Left ventricle myocardium inferior (tissue), 1 donor: ENCODE measurements around the gene SOAT2. TPM values are rescaled to one million over a fixed set of nuclear protein-coding genes. Genes with fewer than 3 reads are reported as not detected.

Experiments
- DNase-seq: peaks from one replicate; pipeline ENCODE4 v3.0.0-alpha.2; 2020
- H3K27ac ChIP-seq: fragments of 200-600 bp; replicated peaks from 2 replicates; pipeline ENCODE4 v1.8.0; 2021
- H3K27me3 ChIP-seq: fragments of 200-600 bp; 2 replicates; pipeline ENCODE4 v1.8.0; 2021; ENCODE audit warnings: low read depth
- H3K36me3 ChIP-seq: fragments of 200-600 bp; 2 replicates; pipeline ENCODE4 v1.8.0; 2021
- H3K4me1 ChIP-seq: fragments of 200-600 bp; 2 replicates; pipeline ENCODE4 v1.8.0; 2021
- H3K4me3 ChIP-seq: fragments of 200-600 bp; 2 replicates; pipeline ENCODE4 v1.8.0; 2021; ENCODE audit warnings: mild to moderate bottlenecking, moderate library complexity
- H3K9me3 ChIP-seq: fragments of 200-600 bp; replicated peaks from 2 replicates; pipeline ENCODE4 v1.8.0; 2021
- intact Hi-C: fragments of 100-400 bp; cut with micrococcal nuclease; formaldehyde crosslinking; loops from one replicate; pipeline ENCODE4 v1.11.0; 2022
- total RNA-seq: library from RNA; stranded (reverse); fragmentation: NEBNext Ultra II Directional; extraction: Animal tissue kit (Norgen Biotek cat#: 25700); gene quantifications from one replicate; pipeline ENCODE4 v1.2.1, GENCODE V29; 2021
- TF ChIP-seq, protein P1 (sequence below): fragments of 200-600 bp; IDR thresholded peaks from 2 replicates; pipeline ENCODE4 v1.8.0; 2021; ENCODE audit warnings: antibody characterized with exemption, mild to moderate bottlenecking, borderline replicate concordance
- donor health status: DM: no; HTN: yes; CAD: no; lungs with severe emphysema.

SOAT2 gene
- total RNA-seq, 1 donor from 2014 or later: not detected

DNA sequence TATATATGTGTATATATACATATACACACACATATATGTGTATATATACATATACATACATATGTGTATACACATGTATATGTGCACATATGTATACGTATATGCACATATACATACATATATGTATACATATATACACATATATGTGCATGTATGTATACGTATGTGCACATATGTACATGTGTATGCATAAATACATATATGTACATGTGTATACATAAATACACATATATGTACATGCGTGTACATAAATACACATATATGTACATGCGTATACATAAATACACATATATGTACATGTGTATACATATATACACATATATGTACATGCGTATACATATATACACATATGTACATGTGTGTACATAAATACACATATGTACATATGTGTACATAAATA lies 43.9 kb downstream of the SOAT2 start:
- Histone ChIP-seq H3K27me3 (no peaks in the 10 kb centered on the region), H3K27ac (no peak overlapping the region), H3K4me1 (no peaks in the 10 kb centered on the region), H3K9me3 (no peaks in the 10 kb centered on the region), H3K36me3 (no peaks in the 10 kb centered on the region), H3K4me3 (no peak overlapping the region)
- DNase-seq: no peak
- TF ChIP-seq, protein P1, sequence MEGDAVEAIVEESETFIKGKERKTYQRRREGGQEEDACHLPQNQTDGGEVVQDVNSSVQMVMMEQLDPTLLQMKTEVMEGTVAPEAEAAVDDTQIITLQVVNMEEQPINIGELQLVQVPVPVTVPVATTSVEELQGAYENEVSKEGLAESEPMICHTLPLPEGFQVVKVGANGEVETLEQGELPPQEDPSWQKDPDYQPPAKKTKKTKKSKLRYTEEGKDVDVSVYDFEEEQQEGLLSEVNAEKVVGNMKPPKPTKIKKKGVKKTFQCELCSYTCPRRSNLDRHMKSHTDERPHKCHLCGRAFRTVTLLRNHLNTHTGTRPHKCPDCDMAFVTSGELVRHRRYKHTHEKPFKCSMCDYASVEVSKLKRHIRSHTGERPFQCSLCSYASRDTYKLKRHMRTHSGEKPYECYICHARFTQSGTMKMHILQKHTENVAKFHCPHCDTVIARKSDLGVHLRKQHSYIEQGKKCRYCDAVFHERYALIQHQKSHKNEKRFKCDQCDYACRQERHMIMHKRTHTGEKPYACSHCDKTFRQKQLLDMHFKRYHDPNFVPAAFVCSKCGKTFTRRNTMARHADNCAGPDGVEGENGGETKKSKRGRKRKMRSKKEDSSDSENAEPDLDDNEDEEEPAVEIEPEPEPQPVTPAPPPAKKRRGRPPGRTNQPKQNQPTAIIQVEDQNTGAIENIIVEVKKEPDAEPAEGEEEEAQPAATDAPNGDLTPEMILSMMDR: no peak
- intact Hi-C loops: no loop called here

DNA sequence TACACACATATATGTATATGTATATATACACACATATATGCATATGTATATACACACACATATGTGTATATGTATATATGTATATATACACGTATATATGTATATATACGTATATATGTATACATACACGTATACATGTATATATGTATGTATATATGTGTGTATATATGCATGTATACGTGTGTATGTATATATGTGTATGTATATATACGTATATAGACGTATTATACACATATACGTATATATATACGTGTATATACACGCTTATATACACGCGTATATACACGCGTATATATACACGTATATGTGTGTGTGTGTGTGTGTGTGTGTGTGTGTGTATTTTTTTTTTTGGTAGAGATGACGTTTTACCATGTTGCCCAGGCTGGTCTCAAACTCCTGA lies 44.4 kb downstream of the SOAT2 start:
- Histone ChIP-seq H3K4me3 (no peak overlapping the region), H3K4me1 (no peaks in the 10 kb centered on the region), H3K27me3 (no peaks in the 10 kb centered on the region), H3K27ac (no peak overlapping the region), H3K36me3 (no peaks in the 10 kb centered on the region), H3K9me3 (no peaks in the 10 kb centered on the region)
- intact Hi-C loops: no loop called here
- DNase-seq: no peak
- TF ChIP-seq, protein P1: no peak

DNA sequence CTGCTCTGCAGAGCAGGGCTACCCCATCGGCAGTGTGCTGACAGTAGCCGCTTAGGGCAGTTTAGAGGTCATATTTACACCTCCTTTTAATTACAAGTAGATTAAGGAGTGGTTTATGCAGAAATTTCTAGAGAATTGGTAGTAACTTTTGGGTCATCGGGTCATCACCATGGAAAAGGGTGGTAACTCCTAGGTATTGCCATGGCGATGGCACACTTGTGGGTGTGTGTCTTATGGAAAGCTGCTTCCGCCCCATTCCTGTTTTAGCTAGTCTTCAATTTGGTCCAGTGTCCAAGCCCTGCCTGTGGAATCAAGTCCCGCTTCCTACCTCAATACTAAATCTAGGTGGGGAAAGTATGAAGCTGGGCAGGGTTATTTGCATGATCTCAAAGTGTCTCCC lies 47.8 kb downstream of the SOAT2 start:
- H3K27ac ChIP-seq: no peak overlapping the region
- DNase-seq: no peak
- peaks cover 6% of the 10 kb centered on the region for H3K4me1 ChIP-seq
- H3K27me3 ChIP-seq: no peaks in the 10 kb centered on the region
- H3K9me3 ChIP-seq: no peaks in the 10 kb centered on the region
- no peak overlapping the region for H3K4me3 ChIP-seq
- intact Hi-C loops: no loop called here
- H3K36me3 ChIP-seq: no peaks in the 10 kb centered on the region
- TF ChIP-seq, protein P1: no peak

DNA sequence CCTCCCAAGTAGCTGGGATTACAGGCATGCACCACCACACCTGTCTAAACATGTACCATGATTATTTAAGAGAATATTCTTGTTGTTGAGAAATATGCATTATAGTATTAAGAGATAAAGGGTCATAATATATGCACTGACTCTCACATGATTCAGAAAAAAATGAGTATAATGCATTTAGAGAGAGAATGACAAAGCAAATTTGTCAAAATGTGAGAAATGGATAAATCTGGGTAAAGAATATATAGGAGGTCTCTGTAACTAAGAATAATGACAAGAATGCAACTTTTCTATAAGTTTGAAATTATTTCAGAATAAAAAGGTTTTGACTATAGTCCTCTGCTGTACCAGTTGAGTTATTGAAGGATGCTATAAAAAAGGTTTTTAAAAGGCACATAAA lies 49.1 kb downstream of the SOAT2 start:
- DNase-seq: no peak
- no peaks in the 10 kb centered on the region for H3K9me3 ChIP-seq
- intact Hi-C loops: no loop called here

DNA sequence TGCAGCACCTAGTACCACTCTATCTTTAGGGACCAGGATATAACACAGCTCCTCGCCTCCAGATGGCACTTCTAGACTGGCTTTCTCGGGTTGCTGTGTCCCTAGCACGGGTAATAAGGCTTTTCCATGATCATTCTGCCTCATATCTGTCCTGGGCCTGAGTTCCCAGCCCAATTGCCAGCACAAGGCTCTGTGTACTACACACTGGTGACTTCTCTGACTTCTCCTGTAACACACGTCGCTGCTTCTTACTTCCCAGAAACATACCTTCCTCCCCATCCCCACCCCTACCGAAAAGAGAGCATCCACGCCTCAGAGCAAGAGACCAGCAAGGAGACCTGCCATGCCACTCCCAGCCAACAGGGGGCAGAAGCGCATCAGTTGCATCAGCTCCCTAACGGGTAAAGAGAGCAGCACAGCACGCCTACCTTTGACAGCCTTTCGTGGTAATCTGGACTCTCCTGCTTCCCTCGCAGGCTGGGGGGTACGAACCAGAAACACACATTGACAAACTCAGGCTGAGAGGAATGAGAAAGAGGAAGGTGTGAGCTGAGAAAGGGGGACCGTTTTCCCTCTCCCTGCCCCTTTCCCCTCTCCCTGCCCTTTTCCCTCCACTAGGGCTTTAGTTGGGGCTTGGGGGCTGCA lies 56.0 kb downstream of the SOAT2 start:
- peaks cover 6% of the 10 kb centered on the region for H3K4me1 ChIP-seq
- H3K36me3 ChIP-seq: peaks cover 11% of the 10 kb centered on the region
- TF ChIP-seq, protein P1: peak; percentile 96
- H3K9me3 ChIP-seq: no peaks in the 10 kb centered on the region
- no peaks in the 10 kb centered on the region for H3K27me3 ChIP-seq
- intact Hi-C loops: no loop called here
- DNase-seq: peak; percentile 81
- no peak overlapping the region for H3K4me3 ChIP-seq
- H3K27ac ChIP-seq: no peak overlapping the region

More for the DNA sequence above, 49.1 kb downstream of the SOAT2 start:
- Histone ChIP-seq H3K4me3 (no peak overlapping the region), H3K36me3 (peaks cover 3% of the 10 kb centered on the region), H3K27ac (no peak overlapping the region), H3K27me3 (no peaks in the 10 kb centered on the region), H3K4me1 (peaks cover 6% of the 10 kb centered on the region)
- TF ChIP-seq, protein P1: no peak
